ENCODE measurements around the gene LTBR.

LTBR gene

GRCh38 chr12:6430124-6430989, 46.4 kb downstream of the LTBR start:
- no peaks in the 10 kb centered on the region for H3K9me3 ChIP-seq (ENCODE audit: control insufficient read depth, insufficient read depth, low read depth, low read length)
- CTCF ChIA-PET = interaction anchor here (0.6 kb wide), 1 partner anchor 65 kb away, joined by 4 read pairs; no protein-coding TSS in a partner anchor
- H3K36me3 ChIP-seq (ENCODE audit: control insufficient read depth in 2 of 2, insufficient read depth in 1 of 2, low read length in 2 of 2) = no peaks in the 10 kb centered on the region
- H3K27ac ChIP-seq (ENCODE audit: extremely low read depth, low read depth, low read length) = no peak overlapping the region
- H3K4me1 ChIP-seq (ENCODE audit: control insufficient read depth, insufficient read depth, low read length) = 0 out of 2 replicates have a peak, but pooled peaks cover 4% of the 10 kb centered on the region
- no peak overlapping the region for H3K4me3 ChIP-seq (ENCODE audit: low read depth, low read length)
- POLR2A ChIA-PET = no interaction called here
- TF ChIP-seq ZNF324 (tag by site-specific recombination; IDR thresholded peaks at IDR 0.05) (peak; percentile 17; the same call in 1 of the 2 replicates), ZNF639 (tag by site-specific recombination; IDR thresholded peaks at IDR 0.05) (no peak), ZNF10 (tag by site-specific recombination; IDR thresholded peaks at IDR 0.05) (0 out of 2 replicates have a peak, but pooled peaks have one; percentile 12), KLF1 (tag by site-specific recombination; IDR thresholded peaks at IDR 0.05) (peak; percentile 66), ZNF660 (tag by site-specific recombination; IDR thresholded peaks at IDR 0.05) (peak; percentile 73), ZNF629 (tag by site-specific recombination; IDR thresholded peaks at IDR 0.05) (0 out of 2 replicates have a peak, but pooled peaks have one; percentile 30), ZBTB44 (tag by site-specific recombination; IDR thresholded peaks at IDR 0.05) (0 out of 2 replicates have a peak, but pooled peaks have one; percentile 40), GLIS1 (tag by site-specific recombination; IDR thresholded peaks at IDR 0.05) (0 out of 2 replicates have a peak, but pooled peaks have one; percentile 20), ZFHX2 (tag by site-specific recombination; conservative IDR thresholded peaks at IDR 0.05) (peak; percentile 78), ZNF121 (tag by site-specific recombination; IDR thresholded peaks at IDR 0.05) (no peak), ZNF449 (tag by site-specific recombination; IDR thresholded peaks at IDR 0.05) (peak; percentile 26; the same call in 1 of the 2 replicates), KLF17 (tag by site-specific recombination; IDR thresholded peaks at IDR 0.05) (0 out of 2 replicates have a peak, but pooled peaks have one; percentile 68), HIC1 (tag by site-specific recombination; IDR thresholded peaks at IDR 0.05) (0 out of 2 replicates have a peak, but pooled peaks have one; percentile 55), ZNF600 (tag by site-specific recombination; IDR thresholded peaks at IDR 0.05) (peak; percentile 86), ZNF692 (tag by site-specific recombination; IDR thresholded peaks at IDR 0.05) (peak; percentile 48), PRDM10 (tag by site-specific recombination; IDR thresholded peaks at IDR 0.05) (peak; percentile 63), ZBTB20 (tag by site-specific recombination; IDR thresholded peaks at IDR 0.05) (peak; percentile 51; the same call in 1 of the 2 replicates), ZBTB10 (tag by site-specific recombination; IDR thresholded peaks at IDR 0.05) (no peak), EGR2 (tag by site-specific recombination; IDR thresholded peaks at IDR 0.05; ENCODE audit: low read depth) (peak; percentile 56; the same call in 1 of the 2 replicates)
